Vagina (tissue), 2 donors: ENCODE measurements around the gene KATNB1. TPM values are rescaled to one million over a fixed set of nuclear protein-coding genes. Genes with fewer than 3 reads are reported as not detected.

Experiments used
- DNase-seq, 2 donors: peaks; one replicate each; pipeline ENCODE4 v3.0.0-alpha.2; 2017; ENCODE audit errors: extremely low spot score in 2 of 2
- H3K27ac ChIP-seq: fragments of 200-600 bp; sonication (generic); one replicate; pipeline ENCODE4 v1.5.1; 2019
- H3K27me3 ChIP-seq: fragments of 200-600 bp; sonication (generic); one replicate; pipeline ENCODE4 v1.5.1; 2019
- H3K36me3 ChIP-seq, 2 donors: fragments of 200-600 bp; sonication (generic); one replicate each; pipeline ENCODE4 v1.5.1; 2017 to 2019
- H3K4me1 ChIP-seq: fragments of 200-600 bp; sonication (generic); one replicate; pipeline ENCODE4 v1.5.1; 2019
- H3K4me3 ChIP-seq, 2 donors: fragments of 200-600 bp; sonication (generic); 1 replicate in 1 of 2; 2 replicates in 1 of 2; pipeline ENCODE4 v1.5.1; 2016 to 2019
- H3K9me3 ChIP-seq: fragments of 200-600 bp; sonication (generic); one replicate; pipeline ENCODE4 v1.5.1; 2019
- POLR2A ChIP-seq, 2 donors: fragments of 450-650 bp; IDR thresholded peaks; one replicate each; pipeline ENCODE4 v1.6.1; 2017; ENCODE audit warnings: antibody characterized with exemption in 2 of 2, mild to moderate bottlenecking in 2 of 2, moderate library complexity in 2 of 2
- POLR2AphosphoS5 ChIP-seq, 2 donors: sonication (generic); formaldehyde crosslinking; IDR thresholded peaks; one replicate each; pipeline ENCODE4 v1.9.0; 2017; ENCODE audit warnings: antibody characterized with exemption in 2 of 2, mild to moderate bottlenecking in 2 of 2, low read depth in 1 of 2; ENCODE audit not compliant: insufficient read depth in 1 of 2
- intact Hi-C: fragments of 100-400 bp; cut with DNase I; formaldehyde crosslinking; loops from one replicate; pipeline ENCODE4 v1.15.1; 2023
- total RNA-seq: library from RNA; depleted of rRNA; stranded (reverse); fragments of >200 nt; gene quantifications from one replicate; pipeline ENCODE4 v1.2.3, GENCODE V29; 2016
- TF ChIP-seq, protein P1 (sequence below), 3 experiments: fragments of 450-650 bp in 2 of 3; fragments of 200-600 bp in 1 of 3; sonication (generic) in 1 of 3; IDR thresholded peaks; one replicate each; pipeline ENCODE4 v1.5.1; 2017 to 2019; ENCODE audit warnings: antibody characterized with exemption in 3 of 3, mild to moderate bottlenecking in 2 of 3, moderate library complexity in 2 of 3

The KATNB1 gene
- total RNA-seq, 1 donor from 2014 or later, result 23.6 TPM

DNA sequence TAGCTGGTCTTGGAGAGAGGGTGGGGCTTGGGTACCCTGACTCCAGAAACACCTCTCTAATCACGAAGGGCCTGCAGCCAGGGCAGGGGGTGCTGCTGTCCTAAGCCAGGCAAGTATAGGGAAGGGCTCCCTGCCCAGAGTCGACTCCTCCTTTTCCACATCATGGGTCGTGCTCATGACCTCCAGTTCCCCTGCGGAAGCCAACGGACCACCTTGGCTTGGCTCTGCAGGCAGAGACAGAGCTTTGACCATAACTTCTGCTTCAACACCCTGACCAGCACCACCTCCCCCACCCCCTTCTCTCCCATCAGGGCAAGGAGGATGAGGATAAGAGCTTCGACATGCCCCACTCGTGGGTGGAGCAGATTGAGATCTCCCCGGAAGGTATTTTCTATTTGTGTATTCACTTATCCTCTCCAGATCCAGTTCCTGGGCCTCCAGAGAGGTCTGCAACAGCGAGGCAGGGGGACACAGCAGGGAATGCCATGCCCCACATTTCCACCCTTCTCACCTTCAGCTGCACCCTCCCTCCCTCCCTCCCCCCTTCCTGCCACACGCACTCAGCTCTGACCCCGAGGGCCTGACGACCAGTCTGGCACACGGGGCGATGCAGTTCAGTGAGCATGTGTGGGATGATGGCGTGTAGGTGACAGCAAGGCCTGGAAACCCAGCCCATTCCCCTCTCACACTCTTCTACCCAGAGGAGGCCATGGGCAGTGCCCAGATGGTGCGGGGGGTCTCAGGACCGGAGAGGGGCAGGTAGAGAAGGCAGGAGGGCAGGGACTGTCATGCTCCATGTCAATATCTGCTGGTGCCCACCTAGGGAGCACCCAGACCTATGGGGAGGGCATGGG is 14.0 kb upstream of the KATNB1 start:
- H3K4me1 ChIP-seq, result no peaks in the 10 kb centered on the region
- DNase-seq, result no peak
- TF ChIP-seq, protein P1, sequence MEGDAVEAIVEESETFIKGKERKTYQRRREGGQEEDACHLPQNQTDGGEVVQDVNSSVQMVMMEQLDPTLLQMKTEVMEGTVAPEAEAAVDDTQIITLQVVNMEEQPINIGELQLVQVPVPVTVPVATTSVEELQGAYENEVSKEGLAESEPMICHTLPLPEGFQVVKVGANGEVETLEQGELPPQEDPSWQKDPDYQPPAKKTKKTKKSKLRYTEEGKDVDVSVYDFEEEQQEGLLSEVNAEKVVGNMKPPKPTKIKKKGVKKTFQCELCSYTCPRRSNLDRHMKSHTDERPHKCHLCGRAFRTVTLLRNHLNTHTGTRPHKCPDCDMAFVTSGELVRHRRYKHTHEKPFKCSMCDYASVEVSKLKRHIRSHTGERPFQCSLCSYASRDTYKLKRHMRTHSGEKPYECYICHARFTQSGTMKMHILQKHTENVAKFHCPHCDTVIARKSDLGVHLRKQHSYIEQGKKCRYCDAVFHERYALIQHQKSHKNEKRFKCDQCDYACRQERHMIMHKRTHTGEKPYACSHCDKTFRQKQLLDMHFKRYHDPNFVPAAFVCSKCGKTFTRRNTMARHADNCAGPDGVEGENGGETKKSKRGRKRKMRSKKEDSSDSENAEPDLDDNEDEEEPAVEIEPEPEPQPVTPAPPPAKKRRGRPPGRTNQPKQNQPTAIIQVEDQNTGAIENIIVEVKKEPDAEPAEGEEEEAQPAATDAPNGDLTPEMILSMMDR (IDR thresholded peaks at IDR 0.05), result no peak
- TF ChIP-seq POLR2A (IDR thresholded peaks at IDR 0.05) (no peak), POLR2AphosphoS5 (IDR thresholded peaks at IDR 0.05; ENCODE audit: insufficient read depth in 1 of 2, low read depth in 1 of 2) (no peak)
- no peaks in the 10 kb centered on the region for H3K27me3 ChIP-seq
- H3K4me3 ChIP-seq, result no peak overlapping the region
- intact Hi-C loops, result no loop called here
- no peaks in the 10 kb centered on the region for H3K9me3 ChIP-seq
- no peaks in the 10 kb centered on the region for H3K36me3 ChIP-seq
- H3K27ac ChIP-seq, result no peak overlapping the region

DNA sequence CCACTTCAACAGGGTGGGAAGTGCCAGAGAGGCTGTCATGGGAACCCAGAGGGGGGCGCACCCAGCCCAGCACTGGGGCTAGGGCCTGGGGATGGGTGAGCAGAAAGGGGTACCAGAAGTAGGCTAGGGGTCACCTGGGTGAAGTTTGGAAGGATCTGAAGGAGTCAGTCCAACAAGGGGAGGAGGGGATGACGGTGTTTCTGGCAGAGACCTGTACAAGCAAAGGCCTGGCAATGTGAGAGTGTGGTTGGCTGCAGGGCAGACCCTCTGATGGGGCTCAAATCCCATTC is 13.4 kb upstream of the KATNB1 start:
- Histone ChIP-seq H3K9me3 (no peaks in the 10 kb centered on the region), H3K27me3 (no peaks in the 10 kb centered on the region), H3K27ac (no peak overlapping the region), H3K4me3 (no peak overlapping the region), H3K36me3 (no peaks in the 10 kb centered on the region), H3K4me1 (no peaks in the 10 kb centered on the region)
- intact Hi-C loops, result no loop called here
- DNase-seq, result no peak
- TF ChIP-seq, protein P1 (IDR thresholded peaks at IDR 0.05), result no peak
- TF ChIP-seq POLR2AphosphoS5 (IDR thresholded peaks at IDR 0.05; ENCODE audit: insufficient read depth in 1 of 2, low read depth in 1 of 2) (no peak), POLR2A (IDR thresholded peaks at IDR 0.05) (no peak)

DNA sequence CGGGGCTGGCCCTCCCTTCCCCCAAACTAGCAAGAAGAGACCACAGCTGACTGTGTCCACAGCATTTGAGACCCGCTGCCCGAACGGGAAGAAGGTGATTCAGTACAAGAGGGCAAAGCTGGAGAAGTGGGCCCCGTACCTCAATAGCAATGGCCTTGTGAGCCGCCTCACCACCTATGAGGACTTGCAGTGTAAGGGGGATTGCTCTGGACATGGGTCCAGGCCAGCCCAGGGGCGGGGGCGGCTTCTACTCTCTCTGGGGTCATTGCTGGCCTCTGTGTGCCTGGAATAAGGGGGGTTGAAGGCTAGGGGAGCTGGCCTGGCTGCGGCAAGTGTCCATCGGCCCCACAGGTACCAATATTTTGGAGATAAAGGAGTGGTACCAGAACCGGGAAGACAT is 12.9 kb upstream of the KATNB1 start:
- no peaks in the 10 kb centered on the region for H3K36me3 ChIP-seq
- intact Hi-C loops, result no loop called here
- H3K9me3 ChIP-seq, result no peaks in the 10 kb centered on the region
- DNase-seq, result no peak
- no peaks in the 10 kb centered on the region for H3K4me1 ChIP-seq
- TF ChIP-seq POLR2AphosphoS5 (IDR thresholded peaks at IDR 0.05; ENCODE audit: insufficient read depth in 1 of 2, low read depth in 1 of 2), result no peak
- TF ChIP-seq POLR2A (IDR thresholded peaks at IDR 0.05), result no peak
- TF ChIP-seq, protein P1 (IDR thresholded peaks at IDR 0.05), result no peak
- H3K27me3 ChIP-seq, result no peaks in the 10 kb centered on the region
- no peak overlapping the region for H3K4me3 ChIP-seq
- no peak overlapping the region for H3K27ac ChIP-seq

DNA sequence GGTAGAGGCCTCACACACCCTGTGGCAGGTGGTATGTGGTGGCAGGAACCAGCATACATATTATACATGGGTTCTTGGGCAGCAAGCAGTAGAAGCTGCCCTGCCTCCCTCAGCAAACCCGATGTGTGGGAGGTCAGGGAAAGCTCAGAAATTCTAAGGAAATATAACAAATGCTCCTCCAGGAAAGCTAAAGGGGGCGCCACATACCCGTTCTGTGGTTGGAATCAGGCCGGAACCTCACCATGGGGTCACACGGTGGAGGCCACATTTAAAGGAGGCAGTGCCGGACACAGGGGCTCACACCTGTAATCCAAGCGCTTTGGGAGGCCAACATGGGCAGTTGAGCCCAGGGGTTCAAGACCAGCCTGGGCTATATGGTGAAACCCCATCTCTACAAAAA is 12.4 kb upstream of the KATNB1 start:
- Histone ChIP-seq H3K9me3 (no peaks in the 10 kb centered on the region), H3K27ac (no peak overlapping the region), H3K27me3 (no peaks in the 10 kb centered on the region), H3K4me3 (no peak overlapping the region), H3K4me1 (no peaks in the 10 kb centered on the region), H3K36me3 (no peaks in the 10 kb centered on the region)
- no peak for DNase-seq
- intact Hi-C loops, result no loop called here
- TF ChIP-seq POLR2A (IDR thresholded peaks at IDR 0.05) (no peak), POLR2AphosphoS5 (IDR thresholded peaks at IDR 0.05; ENCODE audit: insufficient read depth in 1 of 2, low read depth in 1 of 2) (no peak)
- TF ChIP-seq, protein P1 (IDR thresholded peaks at IDR 0.05), result no peak

DNA sequence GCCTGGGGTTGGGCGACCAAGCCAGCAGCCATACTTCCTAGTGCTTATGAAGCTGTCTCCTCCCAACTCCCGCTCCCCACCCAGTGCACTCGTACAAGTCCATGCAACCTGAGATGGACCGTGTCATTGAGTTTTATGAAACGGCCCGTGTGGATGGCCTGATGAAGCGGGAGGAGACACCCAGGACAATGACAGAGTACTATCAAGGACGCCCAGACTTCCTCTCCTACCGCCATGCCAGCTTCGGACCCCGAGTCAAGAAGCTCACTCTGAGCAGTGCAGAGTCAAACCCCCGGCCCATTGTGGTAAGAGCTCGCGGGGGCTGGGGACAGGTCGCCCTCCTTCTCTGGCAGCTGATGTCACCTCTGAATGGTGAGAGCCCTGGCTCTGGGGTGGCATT is 11.0 kb upstream of the KATNB1 start:
- intact Hi-C loops, result no loop called here
- DNase-seq, result no peak
- no peaks in the 10 kb centered on the region for H3K36me3 ChIP-seq
- TF ChIP-seq POLR2AphosphoS5 (IDR thresholded peaks at IDR 0.05; ENCODE audit: insufficient read depth in 1 of 2, low read depth in 1 of 2), result no peak
- TF ChIP-seq, protein P1 (IDR thresholded peaks at IDR 0.05), result no peak
- no peak for TF ChIP-seq POLR2A (IDR thresholded peaks at IDR 0.05)
- H3K27ac ChIP-seq, result no peak overlapping the region
- no peaks in the 10 kb centered on the region for H3K9me3 ChIP-seq
- H3K4me1 ChIP-seq, result no peaks in the 10 kb centered on the region
- no peak overlapping the region for H3K4me3 ChIP-seq
- H3K27me3 ChIP-seq, result no peaks in the 10 kb centered on the region
